MM.1S (cell line): ENCODE data around the gene RNASE2.

Source experiments
- EZH2 ChIP-seq: fragments of 300-600 bp; sonication (generic); optimal IDR thresholded peaks from 2 replicates; pipeline ENCODE3; 2017; ENCODE audit warnings: low read depth, mild to moderate bottlenecking, antibody characterized with exemption, low read length, mixed read lengths
- EZH2phosphoT487 ChIP-seq: fragments of 300-600 bp; sonication (generic); IDR thresholded peaks from 2 replicates; pipeline ENCODE4 v1.6.1; 2018; ENCODE audit warnings: antibody characterized with exemption, low read length
- TF ChIP-seq, protein P1 (sequence below): fragments of 300-600 bp; sonication (generic); IDR thresholded peaks from 2 replicates; pipeline ENCODE4 v1.5.1; 2016; ENCODE audit warnings: antibody characterized with exemption, low read length, mixed read lengths

DNA sequence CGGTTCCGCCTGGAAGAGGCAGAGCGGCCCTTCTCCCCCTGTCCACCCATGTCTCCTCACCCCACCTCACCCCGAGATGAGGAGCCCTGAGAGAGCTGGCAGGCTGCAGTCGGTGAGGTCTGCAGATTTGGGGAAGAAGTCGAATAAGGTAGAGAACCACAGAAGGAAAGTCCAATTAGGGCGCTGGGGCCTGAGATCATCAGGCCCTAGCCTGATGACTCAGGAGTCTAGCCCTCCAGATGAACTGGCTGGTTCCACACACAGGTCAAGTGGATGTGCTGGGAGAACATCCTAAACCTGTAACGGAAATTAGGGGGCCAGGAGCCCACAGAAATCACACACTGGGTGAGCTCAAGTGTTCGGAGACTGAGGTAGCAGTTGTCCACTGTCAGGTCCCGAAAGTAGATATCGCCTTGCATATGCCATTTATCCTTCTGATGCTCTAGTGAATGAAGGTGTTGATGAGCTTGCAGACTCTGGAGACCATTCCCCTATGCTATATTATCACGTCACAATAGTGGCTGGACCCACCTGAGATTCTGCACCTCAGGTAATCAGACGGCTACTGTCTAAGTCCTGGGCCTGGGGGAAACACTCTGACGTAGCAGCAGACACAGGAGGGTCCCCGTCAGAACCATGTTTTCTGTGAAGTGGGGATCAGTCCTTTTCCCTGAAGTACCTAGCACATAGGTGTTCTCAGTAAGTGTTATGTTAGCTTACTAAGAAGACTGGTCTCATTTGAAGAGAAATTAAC, 33.6 kb downstream of the RNASE2 start:
- TF ChIP-seq, protein P1, sequence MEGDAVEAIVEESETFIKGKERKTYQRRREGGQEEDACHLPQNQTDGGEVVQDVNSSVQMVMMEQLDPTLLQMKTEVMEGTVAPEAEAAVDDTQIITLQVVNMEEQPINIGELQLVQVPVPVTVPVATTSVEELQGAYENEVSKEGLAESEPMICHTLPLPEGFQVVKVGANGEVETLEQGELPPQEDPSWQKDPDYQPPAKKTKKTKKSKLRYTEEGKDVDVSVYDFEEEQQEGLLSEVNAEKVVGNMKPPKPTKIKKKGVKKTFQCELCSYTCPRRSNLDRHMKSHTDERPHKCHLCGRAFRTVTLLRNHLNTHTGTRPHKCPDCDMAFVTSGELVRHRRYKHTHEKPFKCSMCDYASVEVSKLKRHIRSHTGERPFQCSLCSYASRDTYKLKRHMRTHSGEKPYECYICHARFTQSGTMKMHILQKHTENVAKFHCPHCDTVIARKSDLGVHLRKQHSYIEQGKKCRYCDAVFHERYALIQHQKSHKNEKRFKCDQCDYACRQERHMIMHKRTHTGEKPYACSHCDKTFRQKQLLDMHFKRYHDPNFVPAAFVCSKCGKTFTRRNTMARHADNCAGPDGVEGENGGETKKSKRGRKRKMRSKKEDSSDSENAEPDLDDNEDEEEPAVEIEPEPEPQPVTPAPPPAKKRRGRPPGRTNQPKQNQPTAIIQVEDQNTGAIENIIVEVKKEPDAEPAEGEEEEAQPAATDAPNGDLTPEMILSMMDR: no peak
- TF ChIP-seq EZH2: no peak
- TF ChIP-seq EZH2phosphoT487: no peak
